ENCODE results near the gene FAM187B. TPM values are rescaled to one million over a fixed set of nuclear protein-coding genes. Genes with fewer than 3 reads are reported as not detected.
"Not testable (repeated sequence)": the region's sequence is repeated elsewhere in the genome, so short reads cannot be mapped to it uniquely, and the experiment has no call there.

FAM187B gene
- total and polyA plus RNA-seq, 2 donors from 2014 or later = not detected

DNA sequence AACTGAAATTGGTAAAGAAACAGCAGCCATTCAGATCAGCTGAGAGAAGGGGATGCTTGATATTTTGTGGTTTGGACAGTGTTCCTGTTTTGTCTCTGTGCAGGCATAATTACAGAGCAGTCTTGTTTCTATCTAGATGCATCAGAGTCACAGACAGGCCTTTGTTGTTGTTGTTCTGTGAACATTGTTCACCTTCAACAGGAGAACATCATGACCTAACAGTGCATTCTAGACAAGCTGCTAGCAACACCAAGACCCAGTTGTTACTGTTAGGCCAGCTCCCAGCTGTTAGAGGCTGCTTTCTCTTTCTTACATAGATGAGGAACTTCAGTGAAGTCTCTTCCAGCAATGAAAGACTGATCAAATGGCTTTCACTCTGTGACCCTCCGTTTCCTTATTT is 11.8 kb upstream of the FAM187B start:
- TF ChIP-seq, protein P1, sequence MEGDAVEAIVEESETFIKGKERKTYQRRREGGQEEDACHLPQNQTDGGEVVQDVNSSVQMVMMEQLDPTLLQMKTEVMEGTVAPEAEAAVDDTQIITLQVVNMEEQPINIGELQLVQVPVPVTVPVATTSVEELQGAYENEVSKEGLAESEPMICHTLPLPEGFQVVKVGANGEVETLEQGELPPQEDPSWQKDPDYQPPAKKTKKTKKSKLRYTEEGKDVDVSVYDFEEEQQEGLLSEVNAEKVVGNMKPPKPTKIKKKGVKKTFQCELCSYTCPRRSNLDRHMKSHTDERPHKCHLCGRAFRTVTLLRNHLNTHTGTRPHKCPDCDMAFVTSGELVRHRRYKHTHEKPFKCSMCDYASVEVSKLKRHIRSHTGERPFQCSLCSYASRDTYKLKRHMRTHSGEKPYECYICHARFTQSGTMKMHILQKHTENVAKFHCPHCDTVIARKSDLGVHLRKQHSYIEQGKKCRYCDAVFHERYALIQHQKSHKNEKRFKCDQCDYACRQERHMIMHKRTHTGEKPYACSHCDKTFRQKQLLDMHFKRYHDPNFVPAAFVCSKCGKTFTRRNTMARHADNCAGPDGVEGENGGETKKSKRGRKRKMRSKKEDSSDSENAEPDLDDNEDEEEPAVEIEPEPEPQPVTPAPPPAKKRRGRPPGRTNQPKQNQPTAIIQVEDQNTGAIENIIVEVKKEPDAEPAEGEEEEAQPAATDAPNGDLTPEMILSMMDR (IDR thresholded peaks at IDR 0.05; ENCODE audit: borderline replicate concordance, extremely low read depth, insufficient read depth) = no peak
- no peak for FAIRE-seq
- Histone ChIP-seq H3K9ac (ENCODE audit: low read length in 3 of 3) (no peak overlapping the region), H3K27ac (ENCODE audit: low read depth in 2 of 2, low read length in 2 of 2) (no peak overlapping the region), H3K4me1 (ENCODE audit: control insufficient read depth in 2 of 3, insufficient read depth in 2 of 3, low read depth in 1 of 3, low read length in 3 of 3) (no peaks in the 10 kb centered on the region), H3K4me3 (ENCODE audit: low read length in 3 of 3) (no peak overlapping the region), H3K27me3 (ENCODE audit: control insufficient read depth, insufficient read depth, low read length) (no peaks in the 10 kb centered on the region), H3K9me3 (ENCODE audit: control insufficient read depth in 2 of 3, insufficient read depth in 1 of 3, low read length in 3 of 3) (no peaks in the 10 kb centered on the region), H3K36me3 (ENCODE audit: control insufficient read depth in 2 of 3, insufficient read depth in 3 of 3, low read length in 3 of 3) (no peaks in the 10 kb centered on the region)
- DNase-seq = no peak
- intact Hi-C loops (cut with DNase I) = no loop called here

DNA sequence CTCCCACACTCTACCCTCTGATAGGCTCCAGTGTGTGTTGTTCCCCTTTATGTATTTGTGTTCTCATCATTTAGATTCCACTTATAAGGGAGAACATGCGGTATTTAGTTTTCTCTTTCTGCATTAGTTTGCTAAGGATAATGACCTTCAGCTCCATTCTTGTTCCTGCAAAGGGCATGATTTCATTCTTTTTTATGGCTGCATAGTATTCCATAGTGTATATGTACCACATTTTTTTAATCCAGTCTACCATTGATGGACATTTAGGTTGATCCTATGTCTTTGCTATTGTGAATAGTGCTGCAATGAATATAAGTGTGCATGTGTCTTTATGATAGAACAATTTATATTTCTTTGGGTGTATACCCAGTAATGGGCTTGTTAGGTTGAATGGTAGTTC is 11.1 kb upstream of the FAM187B start:
- FAIRE-seq; H3K27ac ChIP-seq (ENCODE audit: low read depth in 2 of 2, low read length in 2 of 2); intact Hi-C loops (cut with DNase I); H3K9me3 ChIP-seq (ENCODE audit: control insufficient read depth in 2 of 3, insufficient read depth in 1 of 3, low read length in 3 of 3); H3K4me1 ChIP-seq (ENCODE audit: control insufficient read depth in 2 of 3, insufficient read depth in 2 of 3, low read depth in 1 of 3, low read length in 3 of 3); H3K4me3 ChIP-seq (ENCODE audit: low read length in 3 of 3); DNase-seq; H3K27me3 ChIP-seq (ENCODE audit: control insufficient read depth, insufficient read depth, low read length); H3K36me3 ChIP-seq (ENCODE audit: control insufficient read depth in 2 of 3, insufficient read depth in 3 of 3, low read length in 3 of 3); H3K9ac ChIP-seq (ENCODE audit: low read length in 3 of 3): not testable (repeated sequence)

DNA sequence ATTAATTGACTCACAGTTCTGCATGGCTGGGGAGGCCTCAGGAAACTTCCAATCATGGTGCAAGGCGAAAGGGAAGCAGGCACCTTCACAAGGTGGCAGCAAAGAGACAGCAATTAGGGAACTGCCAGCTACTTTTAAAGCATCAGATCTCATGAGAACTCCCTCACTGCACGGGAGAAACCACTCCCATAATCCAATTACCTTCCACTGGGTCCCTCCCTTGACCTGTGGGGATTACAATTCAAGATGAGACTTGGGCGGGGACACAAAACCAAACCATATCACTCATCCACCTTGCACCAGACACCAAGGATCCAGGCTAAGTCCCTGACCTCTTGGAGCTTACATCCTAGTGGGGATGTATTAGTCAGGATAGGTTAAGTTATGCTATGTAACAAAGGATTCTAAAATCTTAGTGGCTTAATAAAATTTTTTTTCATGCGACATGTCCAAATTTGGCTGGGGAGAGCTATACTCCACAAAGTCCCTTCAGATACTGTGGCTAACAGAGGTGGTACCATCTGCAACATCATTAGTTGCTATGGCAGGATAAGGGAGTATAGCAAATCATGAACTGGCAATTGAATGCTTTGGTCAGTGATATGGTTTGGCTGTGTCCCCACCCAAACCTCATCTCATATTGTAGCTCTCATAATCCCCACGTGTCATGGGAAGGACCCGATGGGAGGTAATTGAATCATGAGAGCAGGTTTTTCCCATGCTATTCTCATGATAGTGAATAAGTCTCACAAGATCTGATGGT is 8.3 kb upstream of the FAM187B start:
- intact Hi-C loops (cut with DNase I) = no loop called here
- no peaks in the 10 kb centered on the region for H3K27me3 ChIP-seq (ENCODE audit: control insufficient read depth, insufficient read depth, low read length)
- no peak overlapping the region for H3K4me3 ChIP-seq (ENCODE audit: low read length in 3 of 3)
- FAIRE-seq (no peak), DNase-seq (no peak)
- H3K9ac ChIP-seq (ENCODE audit: low read length in 3 of 3) = no peak overlapping the region
- H3K4me1 ChIP-seq (ENCODE audit: control insufficient read depth in 2 of 3, insufficient read depth in 2 of 3, low read depth in 1 of 3, low read length in 3 of 3) = no peaks in the 10 kb centered on the region
- H3K36me3 ChIP-seq (ENCODE audit: control insufficient read depth in 2 of 3, insufficient read depth in 3 of 3, low read length in 3 of 3) = no peaks in the 10 kb centered on the region
- TF ChIP-seq, protein P1 (IDR thresholded peaks at IDR 0.05; ENCODE audit: borderline replicate concordance, extremely low read depth, insufficient read depth) = no peak
- no peaks in the 10 kb centered on the region for H3K9me3 ChIP-seq (ENCODE audit: control insufficient read depth in 2 of 3, insufficient read depth in 1 of 3, low read length in 3 of 3)
- H3K27ac ChIP-seq (ENCODE audit: low read depth in 2 of 2, low read length in 2 of 2) = no peak overlapping the region

DNA sequence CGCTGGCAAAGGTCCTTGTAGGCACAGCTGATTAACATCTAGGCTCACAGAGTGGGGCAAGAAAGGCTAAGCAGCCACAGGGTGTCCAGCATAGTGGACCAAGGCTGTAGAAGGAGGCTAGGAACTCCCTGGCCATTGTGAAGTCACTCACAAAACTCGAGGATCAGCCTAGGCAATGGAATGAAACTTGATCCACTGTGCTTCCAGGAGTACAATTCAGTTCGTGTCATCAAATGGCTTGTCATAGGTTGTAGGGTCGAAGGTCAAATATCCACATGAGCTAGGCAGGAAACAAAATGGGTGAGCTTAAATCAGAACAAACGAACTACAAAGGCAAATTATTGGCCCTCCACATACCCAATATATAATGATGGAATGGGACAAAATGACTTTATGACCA is 4.4 kb upstream of the FAM187B start:
- intact Hi-C loops (cut with DNase I) = no loop called here
- Histone ChIP-seq H3K36me3 (ENCODE audit: control insufficient read depth in 2 of 3, insufficient read depth in 3 of 3, low read length in 3 of 3) (no peaks in the 10 kb centered on the region), H3K27ac (ENCODE audit: low read depth in 2 of 2, low read length in 2 of 2) (no peak overlapping the region), H3K27me3 (ENCODE audit: control insufficient read depth, insufficient read depth, low read length) (no peaks in the 10 kb centered on the region), H3K4me3 (ENCODE audit: low read length in 3 of 3) (no peak overlapping the region), H3K4me1 (ENCODE audit: control insufficient read depth in 2 of 3, insufficient read depth in 2 of 3, low read depth in 1 of 3, low read length in 3 of 3) (no peaks in the 10 kb centered on the region), H3K9ac (ENCODE audit: low read length in 3 of 3) (no peak overlapping the region), H3K9me3 (ENCODE audit: control insufficient read depth in 2 of 3, insufficient read depth in 1 of 3, low read length in 3 of 3) (no peaks in the 10 kb centered on the region)
- FAIRE-seq (no peak), DNase-seq (no peak)
- TF ChIP-seq, protein P1 (IDR thresholded peaks at IDR 0.05; ENCODE audit: borderline replicate concordance, extremely low read depth, insufficient read depth) = no peak

Measured in kidney (tissue), 14 donors.